ENCODE measurements around the gene PLAGL1.

The PLAGL1 gene

GRCh38 chr6:143901885-143902750 lies 105.9 kb downstream of the PLAGL1 start:
- H3K36me3 Mint-ChIP-seq, result peaks cover 7% of the 10 kb centered on the region
- H3K27ac Mint-ChIP-seq, result no peak overlapping the region
- H3K27me3 Mint-ChIP-seq, result no peaks in the 10 kb centered on the region
- no peaks in the 10 kb centered on the region for H3K4me1 Mint-ChIP-seq (ENCODE audit: low read depth)
- H3K4me3 Mint-ChIP-seq, result no peak overlapping the region
- no peaks in the 10 kb centered on the region for H3K9me3 Mint-ChIP-seq (ENCODE audit: low read depth)

GRCh38 chr6:143900358-143900757 lies 107.7 kb downstream of the PLAGL1 start:
- Mint-ChIP-seq H3K27me3 (no peaks in the 10 kb centered on the region), H3K9me3 (ENCODE audit: low read depth) (no peaks in the 10 kb centered on the region), H3K4me1 (ENCODE audit: low read depth) (no peaks in the 10 kb centered on the region), H3K27ac (no peak overlapping the region), H3K36me3 (peaks cover 7% of the 10 kb centered on the region), H3K4me3 (no peak overlapping the region)

GRCh38 chr6:143896126-143896860 lies 111.8 kb downstream of the PLAGL1 start:
- Mint-ChIP-seq H3K36me3 (peaks cover 6% of the 10 kb centered on the region), H3K4me3 (no peak overlapping the region)

GRCh38 chr6:143894655-143895054 lies 113.4 kb downstream of the PLAGL1 start:
- Mint-ChIP-seq H3K27ac (no peak overlapping the region), H3K4me3 (no peak overlapping the region), H3K9me3 (ENCODE audit: low read depth) (no peaks in the 10 kb centered on the region), H3K27me3 (no peaks in the 10 kb centered on the region), H3K36me3 (peaks cover 6% of the 10 kb centered on the region), H3K4me1 (ENCODE audit: low read depth) (no peaks in the 10 kb centered on the region)

More at GRCh38 chr6:143896126-143896860, 111.8 kb downstream of the PLAGL1 start:
- H3K27me3 Mint-ChIP-seq, result no peaks in the 10 kb centered on the region
- H3K27ac Mint-ChIP-seq, result no peak overlapping the region
- no peaks in the 10 kb centered on the region for H3K4me1 Mint-ChIP-seq (ENCODE audit: low read depth)
- no peaks in the 10 kb centered on the region for H3K9me3 Mint-ChIP-seq (ENCODE audit: low read depth)

Measured in activated naive CD8-positive, alpha-beta T cell (primary cell).